NCI-H1436 treated with DMSO at 0.1 percent for 48 hours (cell line): ENCODE measurements around the gene CYP26B1.

Source experiments
- DNase-seq: peaks from one replicate; lab custom pipeline; 2025; lab: John Stamatoyannopoulos, UW

Gene CYP26B1

GRCh38 chr2:72082021-72082601 lies 65.6 kb downstream of the CYP26B1 start:
- no peak for DNase-seq

GRCh38 chr2:72081451-72081850 lies 66.2 kb downstream of the CYP26B1 start:
- no peak for DNase-seq

DNA sequence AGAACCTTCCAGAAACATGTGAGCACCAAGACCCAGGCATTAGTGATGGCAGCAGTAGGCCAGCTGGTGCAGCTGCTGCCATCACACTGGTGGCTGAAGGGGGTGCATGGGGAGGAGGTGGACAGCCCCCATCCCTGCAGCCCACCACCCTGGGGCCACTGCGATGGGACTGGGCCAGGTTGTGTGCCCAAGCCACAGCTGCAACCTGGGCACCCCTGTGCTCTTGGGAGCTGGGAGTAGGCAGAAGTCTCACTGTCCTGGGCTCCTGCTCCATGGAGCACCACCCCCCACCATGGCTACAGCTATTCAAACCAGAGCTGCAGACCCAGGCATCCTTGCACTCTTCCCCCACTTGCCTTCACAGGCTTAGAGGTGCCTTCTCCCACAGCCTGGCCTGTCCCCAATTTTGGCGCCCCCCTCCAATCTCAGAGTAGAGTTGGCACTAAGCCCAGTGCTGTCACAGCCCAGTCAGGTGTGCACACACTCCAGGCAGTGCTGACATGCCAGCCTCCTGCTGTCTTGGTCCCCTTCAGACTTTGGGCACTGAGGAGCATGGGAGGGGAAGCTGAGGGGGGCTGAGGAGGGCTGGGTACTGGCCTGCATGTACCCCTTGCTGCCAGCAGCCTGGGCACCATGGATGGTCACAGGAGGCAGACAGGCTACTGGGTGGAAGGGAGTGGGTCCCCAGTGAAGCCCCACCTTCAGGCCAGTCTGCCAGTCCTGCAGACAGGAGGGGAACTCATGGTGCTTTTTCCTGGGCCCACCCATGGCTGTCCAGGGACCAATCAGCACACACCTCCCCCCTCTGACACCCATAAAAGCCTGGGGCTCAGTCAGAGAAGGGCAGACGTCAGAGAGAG lies 67.1 kb downstream of the CYP26B1 start:
- no peak for DNase-seq
